IMR-90 (cell line): ENCODE data around the gene PAQR4. TPM values are rescaled to one million over a fixed set of nuclear protein-coding genes. Genes with fewer than 3 reads are reported as not detected.
"Not testable (repeated sequence)": the region's sequence is repeated elsewhere in the genome, so short reads cannot be mapped to it uniquely, and the experiment has no call there.

Source experiments
- ATAC-seq: fragments of 200-7000 bp; cut with Tn5 transposase; 2 replicates; pipeline ENCODE4 v1.9.1; 2020; ENCODE audit warnings: low read depth, mild to moderate bottlenecking, moderate library complexity
- BruUV-seq: library from RNA; stranded (reverse); fragments of 400-500 nt; replicated peaks from 2 replicates; lab custom pipeline; 2021; lab: Mats Ljungman, UMichigan
- CTCF ChIA-PET: fragments of 300-600 bp; formaldehyde crosslinking; extraction: SDS; loops from one replicate; lab custom pipeline; 2021; ENCODE audit warnings: antibody characterized with exemption; lab: Yijun Ruan, JAX
- POLR2A ChIA-PET: fragments of 300-600 bp; sonication (Branson Sonifier 250); formaldehyde crosslinking; loops from one replicate; lab custom pipeline; 2022; ENCODE audit warnings: antibody characterized with exemption; ENCODE audit not compliant: unreplicated experiment; lab: Charles Lee
- DNase-seq: peaks from one replicate; pipeline ENCODE4 v3.0.0; 2013
- H2AFZ ChIP-seq: replicated peaks from 2 replicates; pipeline ENCODE3; 2013; ENCODE audit warnings: low read length, mild to moderate bottlenecking; ENCODE audit not compliant: poor library complexity
- H2AK5ac ChIP-seq: 2 replicates; pipeline ENCODE4 v1.6.1; 2013; ENCODE audit warnings: low read depth, low read length, inconsistent platforms
- H2AK9ac ChIP-seq: replicated peaks from 2 replicates; pipeline ENCODE3; 2013; ENCODE audit warnings: mild to moderate bottlenecking, low read depth, low read length, moderate library complexity; ENCODE audit not compliant: poor library complexity
- H2BK120ac ChIP-seq: 2 replicates; pipeline ENCODE4 v1.6.1; 2013; ENCODE audit warnings: low read depth, low read length, inconsistent platforms
- H2BK15ac ChIP-seq: 3 replicates; pipeline ENCODE4 v1.6.1; 2013; ENCODE audit warnings: low read depth, low read length, inconsistent platforms
- H2BK20ac ChIP-seq: 2 replicates; pipeline ENCODE4 v1.6.1; 2013; ENCODE audit warnings: low read depth, mild to moderate bottlenecking, inconsistent platforms, low read length, moderate library complexity
- H2BK5ac ChIP-seq: 2 replicates; pipeline ENCODE4 v1.6.1; 2013; ENCODE audit warnings: mild to moderate bottlenecking, low read depth, low read length, inconsistent platforms; ENCODE audit not compliant: poor library complexity, severe bottlenecking
- H3K14ac ChIP-seq: replicated peaks from 2 replicates; pipeline ENCODE4 v1.6.1; 2013; ENCODE audit warnings: low read depth, low read length, inconsistent platforms
- H3K18ac ChIP-seq: 2 replicates; pipeline ENCODE4 v1.6.1; 2013; ENCODE audit warnings: low read depth, low read length, control low read depth
- H3K23ac ChIP-seq: 2 replicates; pipeline ENCODE4 v1.6.1; 2013; ENCODE audit warnings: low read depth, low read length, inconsistent platforms
- H3K27ac ChIP-seq: 2 replicates; pipeline ENCODE4 v1.5.1; 2013; ENCODE audit warnings: mild to moderate bottlenecking, control low read depth, low read length; ENCODE audit not compliant: insufficient read depth
- H3K27me3 ChIP-seq: 2 replicates; pipeline ENCODE4 v1.6.1; 2013; ENCODE audit warnings: low read length; ENCODE audit not compliant: control insufficient read depth, insufficient read depth
- H3K36me3 ChIP-seq: 2 replicates; pipeline ENCODE4 v1.6.1; 2013; ENCODE audit warnings: low read length, mixed read lengths; ENCODE audit not compliant: control insufficient read depth, insufficient read depth
- H3K4ac ChIP-seq: 2 replicates; pipeline ENCODE4 v1.6.1; 2013; ENCODE audit warnings: low read depth, low read length, inconsistent platforms
- H3K4me1 ChIP-seq: 2 replicates; pipeline ENCODE4 v1.6.1; 2013; ENCODE audit warnings: low read length, mixed read lengths; ENCODE audit not compliant: control insufficient read depth, insufficient read depth
- H3K4me2 ChIP-seq: 2 replicates; pipeline ENCODE4 v1.6.1; 2013; ENCODE audit warnings: low read depth, mild to moderate bottlenecking, control low read depth, low read length, moderate library complexity
- H3K4me3 ChIP-seq: 2 replicates; pipeline ENCODE4 v1.5.1; 2013; ENCODE audit warnings: low read depth, mild to moderate bottlenecking, control low read depth, low read length, moderate library complexity; ENCODE audit not compliant: insufficient read depth
- H3K56ac ChIP-seq: 2 replicates; pipeline ENCODE4 v1.6.1; 2013; ENCODE audit warnings: low read length, inconsistent platforms; ENCODE audit not compliant: insufficient read depth; ENCODE audit errors: extremely low read depth
- H3K79me1 ChIP-seq, 2 experiments: 2 replicates each; pipeline ENCODE4 v1.6.1; 2013; ENCODE audit warnings: low read length in 2 of 2, inconsistent platforms in 1 of 2, low read depth in 1 of 2
- H3K9ac ChIP-seq: 2 replicates; pipeline ENCODE4 v1.6.1; 2013; ENCODE audit warnings: low read depth, low read length, control low read depth
- H3K9me1 ChIP-seq: 2 replicates; pipeline ENCODE4 v1.6.1; 2013; ENCODE audit warnings: low read length, inconsistent platforms; ENCODE audit not compliant: insufficient read depth
- H3K9me3 ChIP-seq: 2 replicates; pipeline ENCODE4 v1.6.1; 2013; ENCODE audit warnings: low read length; ENCODE audit not compliant: control insufficient read depth, insufficient read depth
- H4K20me1 ChIP-seq: 2 replicates; pipeline ENCODE4 v1.6.1; 2013; ENCODE audit warnings: low read length, inconsistent platforms; ENCODE audit not compliant: insufficient read depth
- H4K5ac ChIP-seq: 2 replicates; pipeline ENCODE4 v1.6.1; 2013; ENCODE audit warnings: mild to moderate bottlenecking, low read depth, low read length, control low read depth
- H4K8ac ChIP-seq, 2 experiments: 2 replicates each; pipeline ENCODE4 v1.6.1; 2013; ENCODE audit warnings: low read depth in 2 of 2, low read length in 2 of 2, control low read depth in 1 of 2, inconsistent platforms in 1 of 2
- H4K91ac ChIP-seq: 2 replicates; pipeline ENCODE4 v1.6.1; 2013; ENCODE audit warnings: low read depth, low read length, inconsistent platforms; ENCODE audit not compliant: insufficient read depth
- WGBS, 2 experiments: methylation state at CpG; one replicate each; pipeline versions ENCODE4 v1.1.5 to v1.1.7; 2013; ENCODE audit warnings: missing lambda C conversion rate in 2 of 2; ENCODE audit not compliant: insufficient read length in 1 of 2; ENCODE audit errors: extremely low coverage in 2 of 2; 5-methylcytosine and 5-hydroxymethylcytosine counted together
- dilution Hi-C: fragments of 300-500 bp; cut with HindIII; formaldehyde crosslinking; loops from one replicate; pipeline ENCODE4 v1.14.3; 2018; ENCODE audit warnings: low sequenced_read_pairs; ENCODE audit not compliant: unreplicated experiment
- in situ Hi-C: fragments of 300-500 bp; cut with MboI; formaldehyde crosslinking; loops from 3 replicates; pipeline ENCODE4 v1.14.3; 2019; ENCODE audit warnings: low sequenced_read_pairs, inconsistent platforms, mixed read lengths
- intact Hi-C: fragments of 100-400 bp; cut with micrococcal nuclease; formaldehyde crosslinking; loops from 2 replicates; pipeline ENCODE4 v1.10.0; 2022
- polyA plus RNA-seq, 3 experiments: library from polyadenylated mRNA; depleted of rRNA; stranded (reverse); fragments of >200 nt; gene quantifications; 2 replicates each; pipeline ENCODE4 v1.2.3, GENCODE V29; 2012; ENCODE audit warnings: low replicate concordance in 1 of 3
- total RNA-seq: library from RNA; depleted of rRNA; stranded (reverse); fragments of >200 nt; gene quantifications from 2 replicates; pipeline ENCODE4 v1.2.3, GENCODE V29; 2012

The PAQR4 gene
- total and polyA plus RNA-seq, 2 of the 4 experiments (the other 2 are of a cell fraction) = 2.2 to 10.0 TPM

DNA sequence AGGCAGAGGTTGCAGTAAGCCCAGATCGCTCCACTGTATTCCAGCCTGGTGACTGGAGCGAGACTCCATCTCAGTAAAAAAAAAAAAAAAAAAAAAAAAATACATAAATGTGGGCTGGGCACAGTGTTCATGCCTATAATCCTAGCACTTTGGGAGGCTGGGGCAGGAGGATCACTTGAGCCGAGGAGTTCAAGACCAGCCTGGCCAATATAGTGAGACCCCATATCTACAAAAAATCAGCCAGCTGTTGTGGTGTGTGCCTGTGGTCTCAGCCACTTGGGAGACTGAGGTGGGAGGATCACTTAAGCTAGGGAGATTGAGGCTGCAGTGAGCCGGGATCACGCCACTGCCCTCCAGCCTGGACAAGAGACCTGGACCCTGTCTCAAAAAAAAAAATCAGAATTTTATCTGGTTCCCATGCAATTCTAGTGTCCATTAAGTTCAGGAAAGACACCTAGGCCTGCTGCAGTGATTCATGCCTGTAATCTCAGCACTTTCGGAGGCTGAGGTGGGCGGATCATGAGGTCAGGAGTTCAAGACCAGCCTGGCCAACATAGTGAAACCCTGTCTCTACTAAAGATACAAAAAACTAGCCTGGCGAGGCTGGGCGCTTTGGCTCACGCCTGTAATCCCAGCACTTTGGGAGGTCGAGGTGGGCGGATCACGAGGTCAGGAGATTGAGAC is 37.8 kb upstream of the PAQR4 start:
- H3K14ac ChIP-seq, H3K4me1 ChIP-seq, BruUV-seq, H3K56ac ChIP-seq, DNase-seq, H4K91ac ChIP-seq, dilution Hi-C loops, H4K5ac ChIP-seq, H3K4ac ChIP-seq, H3K18ac ChIP-seq, H3K4me2 ChIP-seq, H2AK9ac ChIP-seq, H3K23ac ChIP-seq, H3K4me3 ChIP-seq, H2BK120ac ChIP-seq, H4K8ac ChIP-seq, H2BK20ac ChIP-seq, ATAC-seq, H2BK5ac ChIP-seq, in situ Hi-C loops, POLR2A ChIA-PET, H2AK5ac ChIP-seq, H4K20me1 ChIP-seq, H2BK15ac ChIP-seq, H3K9ac ChIP-seq, intact Hi-C loops, H2AFZ ChIP-seq, H3K9me1 ChIP-seq, H3K27ac ChIP-seq, H3K27me3 ChIP-seq, H3K9me3 ChIP-seq: not testable (repeated sequence)
- H3K36me3 ChIP-seq = peaks cover 44% of the 10 kb centered on the region
- peaks cover 6 to 25% of the 10 kb centered on the region in 2 experiments for H3K79me1 ChIP-seq
- WGBS, 2 experiments = 70% methylated on average over 2 of the region's 13 CpGs; no CpG with 5 or more reads in 1 of the 2 experiments
- CTCF ChIA-PET = interaction anchor here (1.0 kb wide), 1 partner anchor 9 kb away, joined by 3 read pairs; no protein-coding TSS in a partner anchor
